Measurements from ENCODE around the gene VCAN.

Gene VCAN

GRCh38 chr5:83576341-83576740, 104.8 kb downstream of the VCAN start:
- Histone ChIP-seq H3K27me3 (ENCODE audit: control insufficient read depth, low read length) (no peaks in the 10 kb centered on the region), H3K4me2 (ENCODE audit: low read length) (no peak overlapping the region), H3K4me1 (ENCODE audit: control insufficient read depth, low read length) (no peaks in the 10 kb centered on the region), H3K9me3 (ENCODE audit: control insufficient read depth, insufficient read depth, low read length) (no peaks in the 10 kb centered on the region), H3K79me2 (ENCODE audit: control insufficient read depth, low read length) (no peaks in the 10 kb centered on the region), H3K4me3 (ENCODE audit: low read length) (no peak overlapping the region), H3K27ac (ENCODE audit: low read depth, low read length) (no peak overlapping the region), H3K9me2 (replicated peaks; ENCODE audit: control insufficient read depth, low read length) (no peaks in the 10 kb centered on the region), H3F3A (ENCODE audit: control insufficient read depth, insufficient read depth) (no peaks in the 10 kb centered on the region), H3K36me3 (ENCODE audit: control insufficient read depth, low read length) (no peaks in the 10 kb centered on the region), H4K20me1 (ENCODE audit: control insufficient read depth, insufficient read depth, low read depth, low read length) (no peaks in the 10 kb centered on the region)
- TF ChIP-seq EZH2phosphoT487 (IDR thresholded peaks at IDR 0.05; ENCODE audit: borderline replicate concordance, low read length) = no peak
- TF ChIP-seq CTCF (IDR thresholded peaks at IDR 0.05; ENCODE audit: low read depth, low read length, poor library complexity, severe bottlenecking) = no peak

- H3K4me3 ChIP-seq (ENCODE audit: low read length) = no peak overlapping the region
Observed at GRCh38 chr5:83577036-83577636, 105.6 kb downstream of the VCAN start.

GRCh38 chr5:83583859-83584258, 112.3 kb downstream of the VCAN start:
- H3K79me2 ChIP-seq (ENCODE audit: control insufficient read depth, low read length) = no peaks in the 10 kb centered on the region
- H3K4me1 ChIP-seq (ENCODE audit: control insufficient read depth, low read length) = no peaks in the 10 kb centered on the region
- H3K9me3 ChIP-seq (ENCODE audit: control insufficient read depth, insufficient read depth, low read length) = no peaks in the 10 kb centered on the region
- H3K4me3 ChIP-seq (ENCODE audit: low read length) = no peak overlapping the region
- TF ChIP-seq EZH2phosphoT487 (IDR thresholded peaks at IDR 0.05; ENCODE audit: borderline replicate concordance, low read length) (no peak), CTCF (IDR thresholded peaks at IDR 0.05; ENCODE audit: low read depth, low read length, poor library complexity, severe bottlenecking) (no peak)
- H3K9me2 ChIP-seq (replicated peaks; ENCODE audit: control insufficient read depth, low read length) = no peaks in the 10 kb centered on the region
- H3K36me3 ChIP-seq (ENCODE audit: control insufficient read depth, low read length) = no peaks in the 10 kb centered on the region
- H3K27me3 ChIP-seq (ENCODE audit: control insufficient read depth, low read length) = no peaks in the 10 kb centered on the region
- H3F3A ChIP-seq (ENCODE audit: control insufficient read depth, insufficient read depth) = no peaks in the 10 kb centered on the region
- no peaks in the 10 kb centered on the region for H4K20me1 ChIP-seq (ENCODE audit: control insufficient read depth, insufficient read depth, low read depth, low read length)
- H3K4me2 ChIP-seq (ENCODE audit: low read length) = no peak overlapping the region
- H3K27ac ChIP-seq (ENCODE audit: low read depth, low read length) = no peak overlapping the region

More at GRCh38 chr5:83577036-83577636, 105.6 kb downstream of the VCAN start:
- H4K20me1 ChIP-seq (ENCODE audit: control insufficient read depth, insufficient read depth, low read depth, low read length) = no peaks in the 10 kb centered on the region
- no peaks in the 10 kb centered on the region for H3K9me3 ChIP-seq (ENCODE audit: control insufficient read depth, insufficient read depth, low read length)
- TF ChIP-seq CTCF (IDR thresholded peaks at IDR 0.05; ENCODE audit: low read depth, low read length, poor library complexity, severe bottlenecking) (no peak), EZH2phosphoT487 (IDR thresholded peaks at IDR 0.05; ENCODE audit: borderline replicate concordance, low read length) (no peak)
- no peaks in the 10 kb centered on the region for H3K79me2 ChIP-seq (ENCODE audit: control insufficient read depth, low read length)
- no peaks in the 10 kb centered on the region for H3K9me2 ChIP-seq (replicated peaks; ENCODE audit: control insufficient read depth, low read length)
- no peak overlapping the region for H3K27ac ChIP-seq (ENCODE audit: low read depth, low read length)
- no peaks in the 10 kb centered on the region for H3K27me3 ChIP-seq (ENCODE audit: control insufficient read depth, low read length)
- no peaks in the 10 kb centered on the region for H3F3A ChIP-seq (ENCODE audit: control insufficient read depth, insufficient read depth)
- H3K4me2 ChIP-seq (ENCODE audit: low read length) = no peak overlapping the region
- no peaks in the 10 kb centered on the region for H3K36me3 ChIP-seq (ENCODE audit: control insufficient read depth, low read length)
- H3K4me1 ChIP-seq (ENCODE audit: control insufficient read depth, low read length) = no peaks in the 10 kb centered on the region
